ENCODE measurements around the gene C13orf46.

C13orf46 gene

DNA sequence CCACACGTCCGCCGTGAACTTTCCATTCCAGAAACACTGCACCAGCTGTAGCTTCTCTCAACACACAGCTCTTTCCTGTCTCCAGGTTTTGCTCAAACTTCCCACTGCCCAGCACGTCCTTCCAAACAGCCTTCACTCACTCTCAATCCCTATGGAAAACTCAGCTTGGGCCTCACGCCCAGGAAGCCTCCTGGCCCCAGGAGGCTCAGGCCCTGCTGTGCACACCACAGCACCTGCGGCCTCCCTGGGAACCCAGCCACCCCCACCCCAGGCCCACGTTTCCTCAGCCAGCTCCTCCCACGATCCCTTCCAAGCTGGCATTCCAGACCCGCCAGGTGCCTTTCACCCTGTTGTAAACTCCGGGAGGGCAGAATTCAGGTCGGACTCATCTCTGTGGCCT is 35.2 kb downstream of the C13orf46 start:
- POLR2A ChIA-PET = no interaction called here
- no peak overlapping the region for H3K4me3 ChIP-seq (ENCODE audit: low read depth, low read length)
- CTCF ChIA-PET = interaction anchor here (0.6 to 3.1 kb wide), 3 partner anchors 8 to 298 kb away, joined by 3 to 13 read pairs (median 4); no protein-coding TSS in a partner anchor
- DNase-seq (ENCODE audit: low read depth, low spot score) = no peak
- no peak for TF ChIP-seq CTCF (IDR thresholded peaks at IDR 0.05; ENCODE audit: insufficient read depth, low read length, missing control alignments)

- H3K4me3 ChIP-seq (ENCODE audit: low read depth, low read length) = no peak overlapping the region
- ChIA-PET CTCF (interaction anchor here (0.6 to 3.1 kb wide), 4 partner anchors 9 to 298 kb away, joined by 3 to 13 read pairs (median 4); no protein-coding TSS in a partner anchor), POLR2A (no interaction called here)
- DNase-seq (ENCODE audit: low read depth, low spot score) = no peak
- TF ChIP-seq CTCF (IDR thresholded peaks at IDR 0.05; ENCODE audit: insufficient read depth, low read length, missing control alignments) = no peak
Observed at GRCh38 chr13:113938246-113938645, 35.6 kb downstream of the C13orf46 start.

GRCh38 chr13:113937527-113938180 is 36.2 kb downstream of the C13orf46 start:
- DNase-seq (ENCODE audit: low read depth, low spot score) = no peak
- H3K4me3 ChIP-seq (ENCODE audit: low read depth, low read length) = no peak overlapping the region
- ChIA-PET CTCF (interaction anchor here (0.6 to 3.1 kb wide), 4 partner anchors 9 to 297 kb away, joined by 3 to 13 read pairs (median 4); no protein-coding TSS in a partner anchor), POLR2A (no interaction called here)
- TF ChIP-seq CTCF (IDR thresholded peaks at IDR 0.05; ENCODE audit: insufficient read depth, low read length, missing control alignments) = no peak

GRCh38 chr13:113937073-113937472 is 36.8 kb downstream of the C13orf46 start:
- DNase-seq (ENCODE audit: low read depth, low spot score) = no peak
- no peak for TF ChIP-seq CTCF (IDR thresholded peaks at IDR 0.05; ENCODE audit: insufficient read depth, low read length, missing control alignments)
- no peak overlapping the region for H3K4me3 ChIP-seq (ENCODE audit: low read depth, low read length)
- ChIA-PET POLR2A (no interaction called here), CTCF (interaction anchor here (3.1 kb wide), 1 partner anchor 10 kb away, joined by 13 read pairs; no protein-coding TSS in a partner anchor)

- DNase-seq (ENCODE audit: low read depth, low spot score) = no peak
- no peak overlapping the region for H3K4me3 ChIP-seq (ENCODE audit: low read depth, low read length)
- ChIA-PET POLR2A (no interaction called here), CTCF (interaction anchor here (3.1 kb wide), 1 partner anchor 11 kb away, joined by 13 read pairs; no protein-coding TSS in a partner anchor)
- no peak for TF ChIP-seq CTCF (IDR thresholded peaks at IDR 0.05; ENCODE audit: insufficient read depth, low read length, missing control alignments)
Observed at GRCh38 chr13:113936166-113936965, 37.5 kb downstream of the C13orf46 start.
